HG03108 (cell line): ENCODE results near the gene PFDN1.

ENCODE experiments used
- ATAC-seq: cut with Tn5 transposase; IDR thresholded peaks from one replicate; pipeline ENCODE4 v1.9.1; 2021; ENCODE audit warnings: moderate library complexity; ENCODE audit not compliant: unreplicated experiment

PFDN1 gene

GRCh38 chr5:140329739-140330481, 27.0 kb upstream of the PFDN1 start:
- ATAC-seq = no peak

DNA sequence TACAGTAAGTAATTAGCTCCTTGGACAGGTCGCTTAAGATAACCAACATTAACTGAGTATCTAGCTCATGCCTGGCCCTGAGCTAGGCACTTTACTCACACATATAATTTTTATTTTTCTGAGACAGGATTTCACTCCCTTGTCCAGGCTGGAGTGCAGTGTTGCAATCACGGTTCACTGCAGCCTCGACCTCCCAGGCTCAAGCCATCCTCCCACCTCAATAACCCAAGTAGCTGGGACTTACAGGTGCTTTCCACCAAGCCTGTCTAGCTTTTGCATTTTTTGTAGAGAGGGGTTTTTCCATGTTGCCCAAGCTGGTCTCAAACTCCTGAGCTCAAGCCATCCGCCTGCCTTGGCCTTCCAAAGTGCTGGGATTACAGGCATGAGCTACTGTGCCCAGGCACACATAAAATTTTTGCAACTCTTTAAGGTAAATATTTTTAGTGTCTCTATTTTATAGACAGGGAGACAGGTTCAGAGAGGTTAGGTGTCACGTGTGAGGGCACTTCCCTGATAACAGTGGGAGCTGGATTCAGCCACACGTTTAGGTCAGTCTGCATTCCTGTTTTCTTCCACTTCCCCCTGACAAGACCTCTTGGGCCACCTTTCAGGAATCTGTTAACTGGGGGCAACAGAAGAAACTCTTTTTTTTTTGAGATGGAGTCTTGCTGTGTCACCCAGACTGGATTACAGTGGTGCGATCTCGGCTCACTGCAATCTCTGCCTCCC, 25.3 kb upstream of the PFDN1 start:
- no peak for ATAC-seq

DNA sequence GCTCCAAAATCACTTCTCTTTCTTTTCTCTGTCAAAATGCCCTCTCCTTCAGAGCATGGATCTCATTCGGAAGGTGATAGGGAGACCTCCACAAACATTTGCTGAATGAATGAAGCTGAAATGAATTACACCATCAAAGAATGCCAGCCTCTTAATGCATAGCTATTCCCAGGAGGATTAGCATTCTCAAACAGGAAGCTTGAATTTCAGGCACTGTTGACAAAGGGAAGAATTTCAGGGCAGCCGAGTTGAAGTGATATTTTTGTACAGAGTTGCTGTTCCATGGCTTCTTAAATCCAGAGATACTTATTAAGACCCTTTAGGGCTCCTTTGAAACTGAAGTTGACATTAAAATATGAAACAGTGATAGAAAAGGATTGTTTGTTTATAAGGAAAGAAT, 24.7 kb upstream of the PFDN1 start:
- no peak for ATAC-seq

- ATAC-seq = no peak
Measured at GRCh38 chr5:140325486-140325885, 22.6 kb upstream of the PFDN1 start.

DNA sequence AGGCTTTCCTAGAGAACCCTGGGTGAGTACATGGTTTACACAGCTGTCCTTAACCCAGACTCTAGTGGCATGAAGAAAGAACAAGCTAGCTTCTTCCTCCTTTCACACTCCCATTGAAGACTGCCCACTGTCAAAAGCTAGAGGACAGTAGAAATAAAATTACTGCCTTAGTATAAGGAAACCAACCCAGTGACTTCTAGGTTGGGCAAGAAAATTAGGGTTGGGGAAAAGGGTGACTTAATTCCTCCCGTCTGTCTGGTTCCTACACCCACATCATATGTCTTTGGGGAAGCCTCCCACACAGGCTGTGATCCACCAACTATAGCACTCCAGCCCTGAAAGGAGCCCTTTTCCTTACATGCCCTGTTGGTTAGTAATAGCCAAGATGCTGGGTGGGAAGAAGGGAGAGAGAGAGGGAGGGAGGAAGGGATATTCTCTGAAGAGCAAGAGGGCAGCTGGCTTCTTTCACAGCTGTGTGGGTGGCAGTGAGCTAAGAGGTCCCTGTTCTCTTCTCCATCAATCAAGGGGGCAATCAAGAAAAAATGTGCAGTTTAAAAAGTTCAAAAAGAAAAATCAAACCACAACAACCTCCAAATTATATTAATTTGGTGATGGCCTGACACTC, 21.8 kb upstream of the PFDN1 start:
- no peak for ATAC-seq

- ATAC-seq = no peak
Measured at GRCh38 chr5:140324041-140324600, 21.2 kb upstream of the PFDN1 start.

DNA sequence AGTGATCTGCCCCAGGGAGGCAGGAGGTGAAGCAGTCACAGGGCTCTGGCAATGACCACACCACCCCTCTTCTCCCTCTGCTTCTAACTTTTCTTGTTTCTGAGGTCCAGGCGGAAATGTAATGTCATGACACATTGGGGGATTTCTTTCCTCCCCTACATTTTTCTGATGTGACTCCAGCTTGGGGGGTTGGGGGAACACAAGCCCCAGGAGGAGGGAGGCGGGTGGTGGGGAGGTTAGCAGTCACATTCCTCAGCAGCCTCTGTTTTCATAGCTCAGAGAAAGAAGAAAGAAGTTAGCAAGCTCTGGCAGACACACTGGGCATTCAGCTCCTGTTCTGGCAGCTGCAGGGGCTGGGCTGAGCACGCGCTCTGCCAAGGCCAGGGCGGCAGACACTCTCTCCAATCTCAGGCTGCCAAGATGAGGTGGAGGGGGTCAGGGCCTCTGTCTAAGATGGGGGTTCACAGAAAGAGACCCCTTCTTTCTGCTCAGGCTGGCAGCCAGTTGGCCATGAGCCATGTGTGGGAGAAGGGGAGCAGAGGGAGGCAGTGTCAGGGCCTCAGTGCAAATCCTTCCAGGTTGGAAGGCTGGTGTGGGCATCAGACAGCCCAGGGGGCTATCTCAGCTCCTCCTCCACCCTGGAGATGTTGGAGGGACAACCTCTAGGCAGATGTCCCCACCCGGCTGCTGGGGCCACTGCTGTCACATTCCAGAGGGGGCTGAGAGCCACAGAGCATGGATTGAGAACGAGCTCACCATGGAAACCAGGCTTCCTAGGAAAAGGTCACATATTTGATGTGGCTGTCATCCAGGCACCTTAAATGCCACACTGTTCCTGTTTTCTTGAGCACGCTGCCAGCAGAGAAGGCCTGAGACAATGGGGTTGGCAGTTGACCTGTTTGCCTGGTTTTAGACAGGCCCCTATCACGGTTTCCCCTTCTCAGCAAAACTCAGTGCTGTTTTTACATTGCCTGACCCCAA, 20.1 kb upstream of the PFDN1 start:
- no peak for ATAC-seq

DNA sequence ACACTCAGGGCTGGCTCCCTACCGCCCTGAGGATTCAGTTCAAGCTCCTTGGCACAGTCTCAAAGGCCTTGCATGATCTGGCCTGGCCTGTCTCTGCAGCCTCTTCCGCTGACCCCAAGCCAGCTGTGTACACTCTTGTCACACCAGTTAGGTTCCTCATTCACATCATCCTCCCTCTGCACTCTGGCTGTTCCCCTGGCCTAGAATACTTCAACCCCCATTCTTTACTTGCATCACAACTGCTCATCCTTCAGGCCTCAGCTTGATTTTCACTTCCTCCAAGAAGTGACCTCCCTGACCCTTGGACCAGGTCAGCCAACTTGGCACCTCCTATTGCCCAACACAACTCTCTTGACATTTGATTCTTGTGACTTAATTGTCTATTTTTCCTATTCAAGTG, 18.9 kb upstream of the PFDN1 start:
- ATAC-seq = peak; percentile 63

GRCh38 chr5:140319833-140320232, 16.9 kb upstream of the PFDN1 start:
- no peak for ATAC-seq

- no peak for ATAC-seq
Measured at GRCh38 chr5:140318792-140319191, 15.9 kb upstream of the PFDN1 start.

GRCh38 chr5:140317859-140318258, 15.0 kb upstream of the PFDN1 start:
- ATAC-seq = no peak

DNA sequence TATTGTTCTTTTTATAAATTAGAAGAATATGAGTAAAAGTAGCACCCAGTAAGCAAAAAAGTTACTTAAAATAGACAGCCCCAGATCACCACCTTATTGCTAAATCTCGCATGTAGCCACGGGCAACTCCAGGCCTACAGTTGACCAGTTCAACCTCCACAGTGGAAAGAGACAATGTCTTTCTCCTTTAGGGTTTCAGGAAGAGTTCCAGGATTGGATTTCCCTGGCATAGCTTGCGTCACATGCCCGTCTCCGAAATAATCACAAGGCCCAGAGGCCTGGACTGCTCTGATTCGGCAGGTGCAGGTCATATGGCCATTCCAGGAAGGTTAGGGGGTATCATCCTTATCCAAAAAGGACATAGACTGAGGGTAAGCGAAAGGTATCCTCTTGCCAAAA, 9.9 kb upstream of the PFDN1 start:
- no peak for ATAC-seq

DNA sequence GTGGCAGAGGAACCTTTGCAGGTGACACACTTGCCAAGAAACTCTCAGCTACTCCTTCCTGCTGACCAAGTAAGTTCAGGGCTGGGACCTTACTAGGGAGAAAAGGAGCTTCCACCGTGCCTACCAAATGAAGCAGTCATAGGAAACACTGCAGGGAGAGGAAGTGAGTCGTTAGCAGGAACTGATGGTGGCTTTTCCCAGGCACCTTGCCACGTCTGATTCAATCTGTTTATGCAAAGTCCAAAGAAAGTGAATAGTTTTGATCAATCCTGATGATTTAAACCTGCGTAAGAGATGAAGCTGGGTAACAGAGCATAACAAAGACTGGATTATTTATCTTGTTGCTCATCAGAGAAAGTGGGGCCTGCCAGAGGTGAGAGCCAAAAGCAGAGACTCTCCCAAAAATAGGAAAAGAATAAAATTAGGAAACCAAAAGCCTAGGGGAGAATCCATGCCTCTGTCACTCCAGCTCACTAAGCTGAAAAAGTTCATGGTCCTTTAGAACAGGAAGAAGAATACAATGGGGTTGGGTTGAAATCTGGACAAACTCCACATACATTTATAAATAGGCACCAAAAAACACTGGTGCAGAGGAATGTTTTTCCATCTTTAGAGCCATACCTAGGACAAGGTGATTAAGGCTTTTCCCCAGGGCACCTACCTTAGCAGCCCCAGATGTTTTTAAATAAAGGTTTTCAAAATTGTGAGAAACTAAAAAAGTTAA, 9.3 kb upstream of the PFDN1 start:
- no peak for ATAC-seq

GRCh38 chr5:140311011-140311467, 8.1 kb upstream of the PFDN1 start:
- no peak for ATAC-seq

DNA sequence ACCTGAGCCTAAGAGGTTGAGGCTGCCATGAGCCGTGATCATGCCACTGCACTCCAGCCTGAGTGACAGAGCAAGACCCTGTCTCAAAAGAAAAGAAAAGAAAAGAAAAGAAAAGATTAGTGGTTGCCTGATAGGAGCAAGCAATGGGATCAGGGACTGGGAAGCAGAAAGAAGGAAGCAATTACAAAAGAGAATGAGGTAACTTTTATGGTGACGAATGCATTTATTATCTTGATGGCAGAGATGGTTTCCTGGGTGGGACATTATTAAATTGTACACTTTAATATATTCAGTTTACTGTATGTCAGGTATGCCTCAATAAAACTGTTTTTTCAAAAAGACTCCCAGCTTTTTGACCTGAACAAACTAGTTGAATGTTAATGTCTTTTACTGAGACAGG, 7.5 kb upstream of the PFDN1 start:
- no peak for ATAC-seq

GRCh38 chr5:140309706-140310249, 6.9 kb upstream of the PFDN1 start:
- no peak for ATAC-seq

DNA sequence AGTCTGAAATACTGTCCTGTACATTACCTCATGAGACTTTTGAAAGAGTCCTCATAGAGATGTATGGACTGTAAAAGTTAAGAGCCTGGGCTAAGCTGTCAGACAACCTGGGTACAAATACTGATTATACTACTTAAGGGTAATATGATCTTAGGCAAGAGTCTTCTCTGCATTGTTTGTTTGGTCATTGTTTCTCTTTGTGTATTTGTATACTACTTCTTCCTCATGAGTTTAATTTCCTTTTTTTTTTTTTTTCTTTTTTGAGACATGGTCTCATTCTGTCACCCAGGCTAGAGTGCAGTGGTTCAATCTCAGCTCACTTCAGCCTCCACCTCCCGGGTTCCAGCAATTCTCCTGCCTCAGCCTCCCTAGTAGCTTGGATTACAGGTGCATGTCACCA, 2.6 kb upstream of the PFDN1 start:
- no peak for ATAC-seq

DNA sequence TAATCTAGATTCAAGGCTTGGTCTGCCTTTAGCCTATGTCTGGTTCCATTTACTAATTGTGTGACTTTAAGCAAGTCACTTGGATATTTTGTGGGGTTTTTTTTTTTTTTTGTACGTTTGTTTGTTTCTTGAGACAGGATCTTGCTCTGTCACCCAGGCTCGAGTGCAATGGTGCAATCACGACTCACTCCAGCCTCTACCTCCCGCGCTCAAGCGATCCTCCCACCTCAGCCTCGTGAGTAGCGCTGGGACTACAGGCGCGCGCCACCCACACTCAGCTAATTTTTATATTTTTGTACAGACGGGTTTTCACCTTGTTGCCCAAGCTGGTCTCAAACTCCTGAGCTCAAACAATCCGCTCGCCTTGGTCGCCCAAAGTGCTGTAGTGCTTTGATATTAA, 1.1 kb upstream of the PFDN1 start:
- ATAC-seq = no peak

- no peak for ATAC-seq
Measured at GRCh38 chr5:140301136-140301535, 1.8 kb downstream of the PFDN1 start.

DNA sequence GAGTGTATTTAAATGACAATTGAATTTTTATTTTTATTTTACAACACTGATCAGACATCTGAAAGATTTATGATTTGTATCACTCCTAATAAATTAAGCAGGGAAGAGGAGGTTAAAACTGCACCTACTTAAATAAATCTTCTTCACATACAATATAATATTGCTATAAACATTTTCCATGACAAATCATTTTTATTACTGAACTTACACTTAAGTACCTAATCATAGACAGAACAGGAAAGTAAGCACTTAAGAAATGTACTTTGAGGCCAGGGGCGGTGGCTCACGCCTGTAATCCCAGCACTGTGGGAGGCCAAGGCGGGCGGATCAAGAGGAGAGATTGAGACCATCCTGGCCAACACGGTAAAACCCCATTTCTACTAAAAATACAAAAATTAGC, 3.8 kb downstream of the PFDN1 start:
- no peak for ATAC-seq
